H9 (cell line): ENCODE results near the gene RFPL1. TPM values are rescaled to one million over a fixed set of nuclear protein-coding genes. Genes with fewer than 3 reads are reported as not detected.

Experiments used
- DNase-seq: peaks from one replicate; pipeline ENCODE4 v3.0.0-alpha.2; 2017
- H2AFZ ChIP-seq: one replicate; pipeline ENCODE4 v1.6.1; 2013; ENCODE audit warnings: mild to moderate bottlenecking, low read length, control low read depth, moderate library complexity
- H2AK5ac ChIP-seq: 2 replicates; pipeline ENCODE4 v1.6.1; 2013; ENCODE audit warnings: low read length, control low read depth, mixed read lengths; ENCODE audit not compliant: insufficient read length
- H2BK120ac ChIP-seq: one replicate; pipeline ENCODE4 v1.6.1; 2013; ENCODE audit warnings: low read depth, mild to moderate bottlenecking, low read length, control low read depth, inconsistent platforms; ENCODE audit not compliant: poor library complexity, severe bottlenecking
- H2BK12ac ChIP-seq: 2 replicates; pipeline ENCODE4 v1.6.1; 2013; ENCODE audit warnings: low read length, control low read depth, mixed read lengths, low read depth; ENCODE audit not compliant: insufficient read length
- H2BK15ac ChIP-seq: 2 replicates; pipeline ENCODE4 v1.6.1; 2013; ENCODE audit warnings: low read depth, low read length, control low read depth
- H2BK20ac ChIP-seq: one replicate; pipeline ENCODE4 v1.6.1; 2013; ENCODE audit warnings: low read depth, mild to moderate bottlenecking, low read length, control low read depth, inconsistent platforms; ENCODE audit not compliant: poor library complexity, severe bottlenecking
- H2BK5ac ChIP-seq: 2 replicates; pipeline ENCODE4 v1.6.1; 2013; ENCODE audit warnings: low read length, control low read depth, mixed read lengths; ENCODE audit not compliant: insufficient read length
- H3K14ac ChIP-seq: 2 replicates; pipeline ENCODE4 v1.6.1; 2013; ENCODE audit warnings: low read length, control low read depth; ENCODE audit not compliant: insufficient read depth
- H3K18ac ChIP-seq: 2 replicates; pipeline ENCODE4 v1.6.1; 2013; ENCODE audit warnings: low read depth, mild to moderate bottlenecking, mixed read lengths, low read length, control low read depth; ENCODE audit not compliant: insufficient read length
- H3K23ac ChIP-seq: 2 replicates; pipeline ENCODE4 v1.6.1; 2013; ENCODE audit warnings: low read length, control low read depth, mixed read lengths, low read depth; ENCODE audit not compliant: insufficient read length
- H3K23me2 ChIP-seq: 2 replicates; pipeline ENCODE4 v1.6.1; 2013; ENCODE audit warnings: low read depth, mild to moderate bottlenecking, mixed read lengths, low read length, control low read depth; ENCODE audit not compliant: insufficient read length, poor library complexity, severe bottlenecking
- H3K27ac ChIP-seq: 2 replicates; pipeline ENCODE4 v1.5.1; 2013; ENCODE audit warnings: low read length, control low read depth, mixed read lengths, low read depth; ENCODE audit not compliant: insufficient read length
- H3K27me3 ChIP-seq: 2 replicates; pipeline ENCODE4 v1.6.1; 2013; ENCODE audit warnings: low read length, control low read depth, inconsistent platforms; ENCODE audit not compliant: insufficient read depth
- H3K4ac ChIP-seq: 2 replicates; pipeline ENCODE4 v1.6.1; 2013; ENCODE audit warnings: low read depth, mild to moderate bottlenecking, control low read depth, inconsistent platforms, low read length, moderate library complexity
- H3K4me1 ChIP-seq: 2 replicates; pipeline ENCODE4 v1.6.1; 2013; ENCODE audit warnings: low read length, control low read depth, inconsistent platforms; ENCODE audit not compliant: insufficient read depth
- H3K4me2 ChIP-seq: 2 replicates; pipeline ENCODE4 v1.6.1; 2013; ENCODE audit warnings: low read length, control low read depth, mixed read lengths; ENCODE audit not compliant: insufficient read length, insufficient read depth
- H3K56ac ChIP-seq: 2 replicates; pipeline ENCODE4 v1.6.1; 2013; ENCODE audit warnings: low read depth, mild to moderate bottlenecking, mixed read lengths, low read length, control low read depth; ENCODE audit not compliant: insufficient read length
- H3K79me1 ChIP-seq: 2 replicates; pipeline ENCODE4 v1.6.1; 2013; ENCODE audit warnings: low read depth, mild to moderate bottlenecking, moderate library complexity, low read length, control low read depth, inconsistent platforms; ENCODE audit not compliant: insufficient read depth, poor library complexity, severe bottlenecking
- H3K79me2 ChIP-seq: 2 replicates; pipeline ENCODE4 v1.6.1; 2013; ENCODE audit warnings: low read length, control low read depth, inconsistent platforms; ENCODE audit not compliant: insufficient read depth
- H3K9ac ChIP-seq: 2 replicates; pipeline ENCODE4 v1.6.1; 2013; ENCODE audit warnings: low read length, control low read depth, mixed read lengths; ENCODE audit not compliant: insufficient read length; ENCODE audit errors: extremely low read depth
- H3K9me3 ChIP-seq: one replicate; pipeline ENCODE4 v1.6.1; 2013; ENCODE audit warnings: low read depth, low read length, inconsistent platforms; ENCODE audit not compliant: control insufficient read depth
- H3T11ph ChIP-seq: one replicate; pipeline ENCODE4 v1.6.1; 2013; ENCODE audit warnings: mild to moderate bottlenecking, low read length, control low read depth, inconsistent platforms
- H4K20me1 ChIP-seq: one replicate; pipeline ENCODE4 v1.6.1; 2013; ENCODE audit not compliant: control insufficient read depth, insufficient read length, insufficient read depth
- H4K5ac ChIP-seq: 2 replicates; pipeline ENCODE4 v1.6.1; 2013; ENCODE audit warnings: low read depth, mild to moderate bottlenecking, mixed read lengths, low read length, control low read depth; ENCODE audit not compliant: insufficient read length
- H4K8ac ChIP-seq: replicated peaks from 2 replicates; pipeline ENCODE4 v1.6.1; 2013; ENCODE audit warnings: low read length, control low read depth, mixed read lengths, low read depth; ENCODE audit not compliant: insufficient read length
- H4K91ac ChIP-seq: 2 replicates; pipeline ENCODE4 v1.6.1; 2013; ENCODE audit warnings: low read depth, mild to moderate bottlenecking, moderate library complexity, mixed read lengths, low read length, control low read depth; ENCODE audit not compliant: insufficient read length
- H3K27ac Mint-ChIP-seq, 3 experiments: 2 replicates in 2 of 3; 3 replicates in 1 of 3; pipeline ENCODE4 v1.8.0; 2020 to 2021; ENCODE audit warnings: mixed read lengths in 3 of 3, mild to moderate bottlenecking in 1 of 3, moderate library complexity in 1 of 3
- H3K27me3 Mint-ChIP-seq: 2 replicates; pipeline ENCODE4 v1.8.0; 2021; ENCODE audit warnings: low read depth, mild to moderate bottlenecking, moderate library complexity, mixed read lengths
- H3K36me3 Mint-ChIP-seq, 3 experiments: 2 replicates in 2 of 3; 3 replicates in 1 of 3; pipeline ENCODE4 v1.8.0; 2020 to 2021; ENCODE audit warnings: low read depth in 3 of 3, mixed read lengths in 3 of 3; ENCODE audit not compliant: insufficient read depth in 1 of 3
- H3K4me1 Mint-ChIP-seq, 2 experiments: 2 replicates each; pipeline ENCODE4 v1.8.0; 2020; ENCODE audit warnings: mixed read lengths in 2 of 2
- H3K4me3 Mint-ChIP-seq, 2 experiments: 2 replicates in 1 of 2; 3 replicates in 1 of 2; pipeline ENCODE4 v1.8.0; 2020 to 2021; ENCODE audit warnings: mild to moderate bottlenecking in 2 of 2, mixed read lengths in 2 of 2, moderate library complexity in 1 of 2
- H3K9me3 Mint-ChIP-seq, 2 experiments: 2 replicates in 1 of 2; 3 replicates in 1 of 2; pipeline ENCODE4 v1.8.0; 2020; ENCODE audit warnings: mild to moderate bottlenecking in 2 of 2, mixed read lengths in 2 of 2, moderate library complexity in 1 of 2
- CTCF ChIP-seq: fragments of 200-600 bp; sonication (generic); conservative IDR thresholded peaks from 3 replicates; pipeline ENCODE4 v1.8.0; 2021; ENCODE audit warnings: antibody characterized with exemption, mild to moderate bottlenecking
- whole genome bisulfite sequencing: extraction: QIAGEN DNeasy Blood & Tissue Kit; methylation state at CpG from one replicate; pipeline ENCODE4 v1.1.7; 2013; ENCODE audit warnings: missing lambda C conversion rate, low lambda C conversion rate, mixed read lengths; ENCODE audit not compliant: insufficient read length; ENCODE audit errors: extremely low coverage; 5-methylcytosine and 5-hydroxymethylcytosine counted together
- total RNA-seq: library from RNA; stranded (reverse); gene quantifications from 2 replicates; pipeline ENCODE4 v1.2.1, GENCODE V29; 2021

The RFPL1 gene
- total RNA-seq, 1 experiment from 2014 or later = not detected

- Histone ChIP-seq H4K20me1 (no peaks in the 10 kb centered on the region), H2AFZ (no peak overlapping the region), H2BK20ac (no peak overlapping the region), H3K27ac (no peak overlapping the region), H3K4me2 (no peak overlapping the region), H3T11ph (no peak overlapping the region), H3K79me2 (no peaks in the 10 kb centered on the region), H2BK5ac (no peak overlapping the region), H3K9me3 (no peaks in the 10 kb centered on the region), H3K27me3 (peaks cover 27% of the 10 kb centered on the region), H3K4ac (no peak overlapping the region), H3K18ac (no peak overlapping the region), H3K79me1 (no peaks in the 10 kb centered on the region), H3K23ac (no peak overlapping the region), H2AK5ac (no peak overlapping the region), H3K4me1 (peaks cover 6% of the 10 kb centered on the region), H4K5ac (no peak overlapping the region), H2BK15ac (no peak overlapping the region), H3K56ac (no peak overlapping the region), H2BK12ac (no peak overlapping the region), H4K91ac (no peak overlapping the region), H3K23me2 (peaks cover 10% of the 10 kb centered on the region), H3K14ac (no peak overlapping the region), H4K8ac (no peak overlapping the region), H3K9ac (no peak overlapping the region), H2BK120ac (no peak overlapping the region)
- Mint-ChIP-seq H3K36me3 (peaks cover 8 to 16% (median 9%) of the 10 kb centered on the region in 3 experiments), H3K4me3 (no peak overlapping the region), H3K27me3 (peaks cover 55% of the 10 kb centered on the region), H3K9me3 (peaks cover 8 to 9% of the 10 kb centered on the region in 2 experiments), H3K4me1 (peaks cover 32 to 34% of the 10 kb centered on the region in 2 experiments), H3K27ac (no peak overlapping the region; a peak in 1 of 7 replicates)
- TF ChIP-seq CTCF = no peak
- no peak for DNase-seq
- no CpG with 5 or more reads among the region's 7 CpGs for WGBS
Observed at GRCh38 chr22:29482726-29483125, 44.3 kb downstream of the RFPL1 start.
